Measurements from ENCODE around the gene UBL4B. TPM values are rescaled to one million over a fixed set of nuclear protein-coding genes. Genes with fewer than 3 reads are reported as not detected.

The UBL4B gene
- total RNA-seq, 4 donors from 2014 or later, result 0.16 TPM; not detected in 3

Other genes starting within 250 kb of the UBL4B start
- 10 to 100 TPM; 14.6 to 31.1 (median 19.6) TPM for gene CSF1, start 201.6 kb upstream of the UBL4B start, total RNA-seq
- gene AHCYL1, start 127.7 kb upstream of the UBL4B start, total RNA-seq, result 100 to 1,000 TPM in 1 of 4 donors, 10 to 100 TPM in 3; 42.3 to 109 (median 69.6) TPM
- gene STRIP1, start 77.8 kb upstream of the UBL4B start, total RNA-seq, result 10 to 100 TPM; 17.9 to 31.4 (median 20.7) TPM
- gene ALX3, start 41.8 kb upstream of the UBL4B start, total RNA-seq, result not detected
- under 1 TPM in 2 of 4 donors, not detected in 2; 0.02 to 0.03 TPM for gene SLC6A17, start 38.1 kb downstream of the UBL4B start, total RNA-seq
- 1 to 10 TPM; 3.1 to 9.1 (median 4.1) TPM for gene KCNC4, start 97.9 kb downstream of the UBL4B start, total RNA-seq
- gene RBM15, start 226.9 kb downstream of the UBL4B start, total RNA-seq, result 10 to 100 TPM; 27.8 to 44.9 (median 30.2) TPM

Measured in gastrocnemius medialis (tissue), 4 donors.